HG03457 (cell line): Measurements from ENCODE around the gene WIF1.

ENCODE experiments used
- ATAC-seq: cut with Tn5 transposase; IDR thresholded peaks from one replicate; pipeline ENCODE4 v1.9.1; 2021; ENCODE audit warnings: moderate number of reproducible peaks; ENCODE audit not compliant: unreplicated experiment

The WIF1 gene

GRCh38 chr12:65025136-65025535 is 96.0 kb downstream of the WIF1 start:
- no peak for ATAC-seq

DNA sequence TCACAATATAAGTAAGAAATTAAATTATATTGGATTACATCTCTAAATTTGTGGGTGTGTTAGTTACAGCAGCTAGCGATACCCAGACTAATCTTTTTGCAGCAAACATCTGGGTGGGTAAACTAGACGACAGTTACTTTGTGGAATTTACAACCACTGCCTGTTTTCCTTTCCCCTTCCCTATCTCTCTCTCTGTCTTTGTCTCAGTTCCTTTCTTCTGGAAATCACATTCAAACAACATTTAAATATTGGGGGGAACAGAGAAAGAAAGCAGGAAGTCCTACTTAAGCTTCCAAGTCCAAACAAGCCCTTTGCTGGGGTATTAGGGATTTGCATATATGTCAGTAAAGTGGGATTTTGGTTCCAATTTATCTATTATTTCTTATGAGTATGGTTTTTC is 97.6 kb downstream of the WIF1 start:
- no peak for ATAC-seq

- no peak for ATAC-seq
These were observed 98.1 kb downstream of the WIF1 start for GRCh38 chr12:65022960-65023359.

DNA sequence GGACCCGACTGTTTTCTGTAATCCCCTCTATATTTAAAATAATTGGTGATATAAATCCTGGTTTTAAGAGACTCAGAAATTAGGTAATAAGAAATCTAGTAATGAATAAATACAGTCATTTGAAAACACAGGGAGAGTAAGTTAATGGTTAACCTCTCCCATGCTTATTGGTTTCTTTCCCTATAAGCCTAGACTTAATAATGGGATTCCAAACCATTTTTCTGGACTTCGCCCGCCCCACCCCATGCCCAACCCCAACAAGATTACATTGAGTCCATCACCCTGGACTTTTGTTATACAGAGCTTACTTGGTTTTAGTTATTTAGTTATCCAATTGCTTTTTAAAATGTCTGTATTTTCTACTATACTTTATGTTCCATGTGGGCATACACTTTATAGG is 98.7 kb downstream of the WIF1 start:
- no peak for ATAC-seq

GRCh38 chr12:65019696-65020234 is 101.3 kb downstream of the WIF1 start:
- no peak for ATAC-seq

DNA sequence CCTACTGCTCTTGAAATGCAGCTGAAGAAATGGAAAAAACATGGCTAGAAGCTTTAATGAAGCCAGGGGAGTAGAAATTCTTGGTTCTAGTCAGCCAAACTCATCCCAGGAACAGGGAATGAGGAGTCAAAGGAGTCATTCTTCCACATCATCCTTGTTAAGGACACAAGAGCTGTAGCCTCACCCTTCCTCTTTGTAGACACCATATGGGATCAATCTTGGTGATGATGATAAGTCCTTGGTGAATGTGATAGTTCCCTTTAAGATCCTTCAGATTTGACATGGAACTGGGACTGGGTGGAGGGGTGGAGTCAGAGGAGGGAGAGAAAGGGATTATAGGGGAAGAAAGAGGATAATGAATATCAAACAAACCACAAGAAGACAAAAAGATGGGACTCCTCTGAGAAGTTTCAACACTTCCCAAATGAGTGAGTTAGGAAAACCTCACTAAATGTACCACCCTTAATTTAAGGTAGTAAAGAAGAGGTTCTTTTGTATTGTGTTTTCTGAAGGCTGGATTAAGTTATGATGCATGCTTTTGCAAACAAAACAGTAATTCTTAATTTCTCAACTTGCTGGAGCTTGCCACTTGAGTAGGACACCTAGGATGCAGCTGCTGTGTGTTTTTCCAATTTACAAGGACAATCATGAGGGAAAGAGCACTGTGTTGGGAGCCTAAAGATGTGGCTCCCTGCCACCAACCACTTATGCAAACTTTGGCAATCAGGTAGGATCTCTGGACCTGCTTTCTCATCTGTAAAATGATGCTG is 104.0 kb downstream of the WIF1 start:
- no peak for ATAC-seq

- ATAC-seq: no peak
These were observed 105.3 kb downstream of the WIF1 start for GRCh38 chr12:65015850-65016249.

DNA sequence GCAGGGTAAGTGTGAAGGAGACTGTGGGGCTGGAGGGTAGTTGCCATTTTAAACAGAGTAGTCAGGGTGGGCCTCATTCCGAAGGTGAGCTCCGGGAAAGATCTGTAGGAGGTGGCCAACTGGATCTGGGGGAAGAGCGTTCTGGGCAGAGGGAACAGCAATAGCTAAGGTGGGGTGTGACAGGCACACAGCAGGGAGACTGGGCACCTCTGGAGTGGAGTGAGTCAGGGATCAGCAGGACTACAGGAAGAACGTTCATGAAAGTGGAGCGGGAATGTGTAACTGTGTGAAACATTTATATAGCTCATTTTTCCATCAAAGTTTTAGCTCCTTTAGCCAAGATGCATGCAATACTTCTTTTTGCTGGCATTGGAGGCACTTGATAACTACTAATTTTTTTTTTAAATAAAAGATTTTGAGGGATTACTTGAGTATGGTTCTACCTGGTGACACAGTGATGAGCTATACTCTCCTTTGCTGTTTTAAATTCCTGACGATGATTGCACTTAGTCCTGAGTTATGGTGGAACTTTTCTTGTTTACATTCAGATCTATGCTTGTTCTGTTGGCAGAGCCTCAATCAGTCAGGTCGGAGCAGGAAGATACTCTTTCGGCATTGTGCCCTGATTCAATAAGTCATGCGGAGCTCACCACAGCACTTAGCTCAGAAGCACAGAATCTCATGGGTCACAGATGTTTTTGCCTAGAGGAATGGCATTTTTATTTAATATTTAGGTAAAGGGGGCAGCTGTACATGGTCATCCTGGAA is 106.4 kb downstream of the WIF1 start:
- ATAC-seq: no peak

- no peak for ATAC-seq
These were observed 110.7 kb downstream of the WIF1 start for GRCh38 chr12:65010437-65010836.

DNA sequence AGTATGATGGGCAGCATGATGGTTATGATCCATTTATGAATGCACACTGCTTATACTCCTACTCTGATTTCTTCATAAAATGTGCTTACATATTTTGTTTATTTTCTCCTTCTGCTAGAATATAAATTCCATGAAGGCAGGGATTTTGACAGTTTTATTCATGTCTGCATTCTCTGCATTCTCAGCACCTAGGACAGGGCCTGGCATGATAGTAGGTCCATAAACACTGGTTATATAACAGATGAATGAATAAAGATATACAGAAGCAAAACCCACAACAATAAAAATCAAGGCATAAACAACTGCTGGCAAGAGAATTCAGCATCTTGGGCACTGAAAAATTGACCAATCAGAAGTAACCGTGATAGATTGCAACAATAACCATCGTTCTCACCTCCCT is 115.4 kb downstream of the WIF1 start:
- no peak for ATAC-seq

DNA sequence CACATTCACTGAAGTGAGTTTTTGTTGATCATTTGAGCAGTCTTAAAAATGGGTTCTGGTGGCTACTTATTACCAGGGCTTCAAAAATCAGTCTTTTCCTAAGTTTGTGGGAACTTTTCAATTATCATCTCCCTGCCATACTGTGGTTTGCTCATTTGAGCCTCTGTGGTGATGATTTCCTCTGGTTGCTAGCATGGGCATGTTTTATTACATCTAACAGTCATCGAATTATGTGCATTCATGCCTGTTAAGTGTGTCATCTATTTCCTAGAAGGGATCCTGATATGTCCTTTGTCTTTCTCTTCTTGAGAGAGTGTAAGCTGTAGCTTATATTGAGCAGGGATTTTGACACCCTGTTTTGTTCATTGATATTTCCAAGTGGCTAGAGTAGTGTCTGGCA is 116.8 kb downstream of the WIF1 start:
- ATAC-seq: no peak
